PC-3 (cell line): ENCODE data around the gene RAPGEF4.

Experiments
- EZH2 ChIP-seq: fragments of 300-600 bp; sonication (generic); IDR thresholded peaks from one replicate; pipeline ENCODE4 v1.6.1; 2017; ENCODE audit warnings: antibody characterized with exemption, mild to moderate bottlenecking, low read length; ENCODE audit not compliant: unreplicated experiment
- EZH2phosphoT487 ChIP-seq: fragments of 300-600 bp; sonication (generic); IDR thresholded peaks from 2 replicates; pipeline ENCODE4 v1.6.1; 2018; ENCODE audit warnings: mild to moderate bottlenecking, antibody characterized with exemption, low read length, borderline replicate concordance

- TF ChIP-seq EZH2phosphoT487 (no peak), EZH2 (no peak)
Measured at GRCh38 chr2:173043897-173044519, 308.4 kb downstream of the RAPGEF4 start.
